Measurements from ENCODE around the gene NDUFA11. TPM values are rescaled to one million over a fixed set of nuclear protein-coding genes. Genes with fewer than 3 reads are reported as not detected.

Gene NDUFA11
- total and polyA plus RNA-seq, 2 of the 4 experiments (the other 2 are of a cell fraction) = 375 to 1,276 TPM

DNA sequence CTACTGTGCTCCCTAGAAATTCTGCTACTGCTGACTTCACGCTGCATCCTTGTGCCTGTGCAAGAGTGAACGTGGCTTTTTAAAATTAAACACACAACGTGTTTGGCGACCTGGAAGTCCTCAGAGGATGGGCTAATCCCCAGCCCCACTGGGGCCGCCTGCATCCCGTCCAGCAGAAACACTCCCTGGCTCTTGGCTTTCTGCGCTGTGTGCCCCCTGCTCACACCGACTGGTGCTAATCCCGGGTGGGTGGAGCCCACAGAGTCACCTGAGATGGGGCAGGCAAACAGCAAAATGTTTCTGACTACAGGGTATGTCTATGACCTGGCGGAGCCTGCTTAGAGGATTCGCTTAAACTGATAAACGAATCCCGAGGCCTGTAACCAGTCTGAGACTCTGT lies 25.6 kb upstream of the NDUFA11 start:
- TF ChIP-seq POLR2A (IDR thresholded peaks at IDR 0.05; ENCODE audit: low read depth, low read length) = no peak
- TF ChIP-seq, protein P1, sequence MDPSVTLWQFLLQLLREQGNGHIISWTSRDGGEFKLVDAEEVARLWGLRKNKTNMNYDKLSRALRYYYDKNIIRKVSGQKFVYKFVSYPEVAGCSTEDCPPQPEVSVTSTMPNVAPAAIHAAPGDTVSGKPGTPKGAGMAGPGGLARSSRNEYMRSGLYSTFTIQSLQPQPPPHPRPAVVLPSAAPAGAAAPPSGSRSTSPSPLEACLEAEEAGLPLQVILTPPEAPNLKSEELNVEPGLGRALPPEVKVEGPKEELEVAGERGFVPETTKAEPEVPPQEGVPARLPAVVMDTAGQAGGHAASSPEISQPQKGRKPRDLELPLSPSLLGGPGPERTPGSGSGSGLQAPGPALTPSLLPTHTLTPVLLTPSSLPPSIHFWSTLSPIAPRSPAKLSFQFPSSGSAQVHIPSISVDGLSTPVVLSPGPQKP (IDR thresholded peaks at IDR 0.05; ENCODE audit: borderline replicate concordance, low read depth, low read length) = no peak
- no peak for TF ChIP-seq SMC3 (IDR thresholded peaks at IDR 0.05; ENCODE audit: low read depth, low read length)
- TF ChIP-seq CHD1 (IDR thresholded peaks at IDR 0.05; ENCODE audit: low read depth, low read length) = no peak
- TF ChIP-seq MAZ (IDR thresholded peaks at IDR 0.05; ENCODE audit: borderline replicate concordance, low read depth, low read length) = no peak
- TF ChIP-seq NFE2L2 (IDR thresholded peaks at IDR 0.05; ENCODE audit: low read depth, low read length) = no peak
- TF ChIP-seq CEBPB (IDR thresholded peaks at IDR 0.05; ENCODE audit: low read depth, low read length) = no peak
- no peak for TF ChIP-seq MAFK (IDR thresholded peaks at IDR 0.05; ENCODE audit: low read depth, low read length)
- Histone ChIP-seq H3K4me2 (ENCODE audit: low read depth, low read length) (no peak overlapping the region), H2BK5ac (ENCODE audit: low read depth, low read length, poor library complexity, severe bottlenecking) (no peak overlapping the region), H2AK5ac (ENCODE audit: low read depth, low read length) (no peak overlapping the region), H2AK9ac (replicated peaks; ENCODE audit: low read depth, low read length, poor library complexity) (no peak overlapping the region), H3K56ac (ENCODE audit: extremely low read depth, insufficient read depth, low read length) (no peak overlapping the region), H3K18ac (ENCODE audit: low read depth, low read length) (no peak overlapping the region), H3K23ac (ENCODE audit: low read depth, low read length) (no peak overlapping the region), H3K14ac (replicated peaks; ENCODE audit: low read depth, low read length) (no peak overlapping the region), H3K4ac (ENCODE audit: low read depth, low read length) (no peak overlapping the region), H3K9ac (ENCODE audit: low read depth, low read length) (no peak overlapping the region), H3K79me1 (ENCODE audit: low read depth in 1 of 2, low read length in 2 of 2) (peaks cover 12 to 52% of the 10 kb centered on the region in 2 experiments; a peak in 3 of 4 replicates), H2BK120ac (ENCODE audit: low read depth, low read length) (no peak overlapping the region), H3K9me1 (ENCODE audit: insufficient read depth, low read length) (peaks cover 11% of the 10 kb centered on the region), H4K8ac (ENCODE audit: low read depth in 2 of 2, low read length in 2 of 2) (no peak overlapping the region), H4K91ac (ENCODE audit: insufficient read depth, low read depth, low read length) (no peak overlapping the region), H2BK20ac (ENCODE audit: low read depth, low read length) (no peak overlapping the region), H4K20me1 (ENCODE audit: insufficient read depth, low read length) (0 out of 2 replicates have a peak, but pooled peaks cover 8% of the 10 kb centered on the region), H3K27ac (ENCODE audit: insufficient read depth, low read length) (no peak overlapping the region), H3K9me3 (ENCODE audit: control insufficient read depth, insufficient read depth, low read length) (no peaks in the 10 kb centered on the region), H3K36me3 (ENCODE audit: control insufficient read depth, insufficient read depth, low read length) (peaks cover 79% of the 10 kb centered on the region), H2BK15ac (ENCODE audit: low read depth, low read length) (no peak overlapping the region), H3K4me1 (ENCODE audit: control insufficient read depth, insufficient read depth, low read length) (peaks cover 15% of the 10 kb centered on the region; the same call in 1 of the 2 replicates), H2AFZ (replicated peaks; ENCODE audit: low read length, poor library complexity) (no peak overlapping the region), H4K5ac (ENCODE audit: low read depth, low read length) (no peak overlapping the region), H3K4me3 (ENCODE audit: insufficient read depth, low read depth, low read length) (no peak overlapping the region), H3K27me3 (ENCODE audit: control insufficient read depth, insufficient read depth, low read length) (no peaks in the 10 kb centered on the region)
- intact Hi-C loops (cut with micrococcal nuclease) (no loop called here), in situ Hi-C loops (cut with MboI; ENCODE audit: low sequenced_read_pairs) (no loop called here), dilution Hi-C loops (cut with HindIII; ENCODE audit: low sequenced_read_pairs, unreplicated experiment) (no loop called here)
- WGBS, 2 experiments (ENCODE audit: extremely low coverage in 2 of 2, insufficient read length in 1 of 2) = no CpG with 5 or more reads among the region's 13 CpGs
- ATAC-seq (ENCODE audit: low read depth) (no peak), DNase-seq (no peak)
- ChIA-PET POLR2A (ENCODE audit: unreplicated experiment) (no interaction called here), CTCF (no interaction called here)
- no TSS peak for BruUV-seq (replicated peaks)
